H1 (cell line): ENCODE measurements around the gene RPS29. TPM values are rescaled to one million over a fixed set of nuclear protein-coding genes. Genes with fewer than 3 reads are reported as not detected.

Experiments
- CTCF ChIA-PET: fragments of 300-600 bp; sonication (Branson Sonifier 250); formaldehyde crosslinking; loops from one replicate; lab custom pipeline; 2021; ENCODE audit not compliant: partially characterized antibody; lab: Charles Lee
- POLR2A ChIA-PET: fragments of 300-600 bp; sonication (Branson Sonifier 250); formaldehyde crosslinking; loops from one replicate; lab custom pipeline; 2021; ENCODE audit warnings: inconsistent platforms; ENCODE audit not compliant: partially characterized antibody; lab: Charles Lee
- DNase-seq, 2 experiments: peaks; one replicate each; pipeline versions ENCODE4 v3.0.0 to v3.0.0-alpha.2; 2010 to 2022; ENCODE audit warnings: low spot score in 2 of 2, low read depth in 1 of 2, mixed read lengths in 1 of 2
- FAIRE-seq: peaks from 2 replicates; lab custom pipeline; 2011; peaks lifted over from hg19 to GRCh38; lab: Jason Lieb, UNC
- H2AFZ ChIP-seq: 2 replicates; pipeline ENCODE4 v1.8.1; 2012; ENCODE audit warnings: low read length, inconsistent platforms
- H2AK5ac ChIP-seq: 2 replicates; pipeline ENCODE4 v1.6.1; 2013; ENCODE audit warnings: low read depth, low read length
- H2BK120ac ChIP-seq: replicated peaks from 2 replicates; pipeline ENCODE3; 2013; ENCODE audit warnings: low read depth, low read length, inconsistent platforms
- H2BK12ac ChIP-seq: 2 replicates; pipeline ENCODE4 v1.6.1; 2013; ENCODE audit warnings: low read depth, low read length
- H2BK15ac ChIP-seq: 2 replicates; pipeline ENCODE4 v1.6.1; 2013; ENCODE audit warnings: low read length
- H2BK20ac ChIP-seq: 2 replicates; pipeline ENCODE4 v1.6.1; 2013; ENCODE audit warnings: low read length
- H2BK5ac ChIP-seq: 2 replicates; pipeline ENCODE4 v1.6.1; 2013; ENCODE audit warnings: low read depth, low read length
- H3K14ac ChIP-seq: 2 replicates; pipeline ENCODE4 v1.6.1; 2013; ENCODE audit warnings: inconsistent platforms; ENCODE audit not compliant: insufficient read length
- H3K18ac ChIP-seq: 2 replicates; pipeline ENCODE4 v1.6.1; 2013; ENCODE audit warnings: low read length; ENCODE audit errors: extremely low read depth
- H3K23ac ChIP-seq: 2 replicates; pipeline ENCODE4 v1.6.1; 2013; ENCODE audit warnings: inconsistent platforms; ENCODE audit not compliant: insufficient read length
- H3K23me2 ChIP-seq: 2 replicates; pipeline ENCODE4 v1.6.1; 2013; ENCODE audit warnings: low read depth, low read length
- H3K27ac ChIP-seq: 2 replicates; pipeline ENCODE4 v1.6.1; 2011; ENCODE audit warnings: low read depth, low read length, inconsistent platforms
- H3K27me3 ChIP-seq, 4 experiments: replicated peaks in 1 of 4; 1 replicate in 1 of 4; 2 replicates in 3 of 4; pipeline versions ENCODE4 v1.6.1 to v1.8.1; 2011 to 2013; ENCODE audit warnings: low read length in 3 of 4, mild to moderate bottlenecking in 3 of 4, inconsistent platforms in 2 of 4, mixed read lengths in 2 of 4, moderate library complexity in 1 of 4; ENCODE audit not compliant: control insufficient read depth in 3 of 4, insufficient read depth in 3 of 4; ENCODE audit errors: extremely low read depth in 1 of 4
- H3K36me3 ChIP-seq, 4 experiments: 2 replicates each; pipeline versions ENCODE4 v1.6.1 to v1.8.1; 2011 to 2013; ENCODE audit warnings: mild to moderate bottlenecking in 4 of 4, low read length in 3 of 4, moderate library complexity in 2 of 4, control low read depth in 1 of 4, inconsistent platforms in 1 of 4; ENCODE audit not compliant: insufficient read depth in 4 of 4, control insufficient read depth in 2 of 4
- H3K4ac ChIP-seq: replicated peaks from 2 replicates; pipeline ENCODE3; 2013; ENCODE audit warnings: low read length, low read depth, mixed read lengths, inconsistent platforms; ENCODE audit not compliant: insufficient read length
- H3K4me1 ChIP-seq, 4 experiments: replicated peaks in 1 of 4; 1 replicate in 1 of 4; 2 replicates in 3 of 4; pipeline versions ENCODE4 v1.6.1 to v1.8.1; 2011 to 2013; ENCODE audit warnings: low read length in 3 of 4, inconsistent platforms in 2 of 4, mixed read lengths in 1 of 4; ENCODE audit not compliant: insufficient read depth in 4 of 4, control insufficient read depth in 3 of 4
- H3K4me2 ChIP-seq, 2 experiments: 2 replicates each; pipeline versions ENCODE4 v1.6.1 to v1.8.1; 2011 to 2013; ENCODE audit warnings: low read depth in 2 of 2, low read length in 2 of 2, control low read depth in 1 of 2, inconsistent platforms in 1 of 2, mild to moderate bottlenecking in 1 of 2; ENCODE audit not compliant: insufficient read depth in 1 of 2
- H3K4me3 ChIP-seq, 4 experiments: fragments of 200-600, 300-600 bp in 1 of 4; sonication (generic), shearing (Covaris generic), sonication (Bioruptor Twin) in 1 of 4; 2 replicates each; pipeline versions ENCODE4 v1.5.1 to v1.8.1; 2011 to 2016; ENCODE audit warnings: low read length in 4 of 4, low read depth in 3 of 4, control low read depth in 2 of 4, inconsistent platforms in 2 of 4, mild to moderate bottlenecking in 2 of 4, mixed read lengths in 1 of 4, moderate library complexity in 1 of 4; ENCODE audit not compliant: insufficient read depth in 2 of 4; ENCODE audit errors: extremely low read depth in 1 of 4
- H3K56ac ChIP-seq: replicated peaks from 2 replicates; pipeline ENCODE3; 2013; ENCODE audit warnings: low read depth, mild to moderate bottlenecking, mixed read lengths, low read length, inconsistent platforms; ENCODE audit not compliant: insufficient read length
- H3K79me1 ChIP-seq: 2 replicates; pipeline ENCODE4 v1.6.1; 2013; ENCODE audit warnings: low read depth, low read length, control low read depth
- H3K79me2 ChIP-seq, 2 experiments: 2 replicates each; pipeline versions ENCODE4 v1.6.1 to v1.8.1; 2012 to 2013; ENCODE audit warnings: low read length in 2 of 2, mild to moderate bottlenecking in 2 of 2, inconsistent platforms in 1 of 2; ENCODE audit not compliant: insufficient read depth in 2 of 2, control insufficient read depth in 1 of 2
- H3K9ac ChIP-seq, 4 experiments: replicated peaks in 1 of 4; 1 replicate in 1 of 4; 2 replicates in 3 of 4; pipeline versions ENCODE4 v1.6.1 to v1.8.1; 2011 to 2013; ENCODE audit warnings: low read depth in 3 of 4, low read length in 3 of 4, control low read depth in 2 of 4, mild to moderate bottlenecking in 2 of 4, moderate library complexity in 2 of 4, inconsistent platforms in 1 of 4; ENCODE audit errors: extremely low read depth in 1 of 4
- H3K9me3 ChIP-seq, 2 experiments: 2 replicates each; pipeline versions ENCODE4 v1.6.1 to v1.8.1; 2012 to 2013; ENCODE audit warnings: mild to moderate bottlenecking in 2 of 2, moderate library complexity in 2 of 2, control low read depth in 1 of 2, inconsistent platforms in 1 of 2, low read depth in 1 of 2, low read length in 1 of 2, mixed read lengths in 1 of 2; ENCODE audit not compliant: insufficient read depth in 2 of 2
- H4K20me1 ChIP-seq, 2 experiments: replicated peaks in 1 of 2; 2 replicates each; pipeline versions ENCODE3 to v1.8.1; 2011 to 2013; ENCODE audit warnings: inconsistent platforms in 2 of 2, low read length in 2 of 2, mild to moderate bottlenecking in 1 of 2; ENCODE audit not compliant: insufficient read depth in 2 of 2, control insufficient read depth in 1 of 2
- H4K5ac ChIP-seq: 2 replicates; pipeline ENCODE4 v1.6.1; 2013; ENCODE audit warnings: low read length, low read depth, mixed read lengths, inconsistent platforms; ENCODE audit not compliant: insufficient read length
- H4K8ac ChIP-seq: 2 replicates; pipeline ENCODE4 v1.8.0; 2013; ENCODE audit warnings: mild to moderate bottlenecking, moderate library complexity, low read length, inconsistent platforms; ENCODE audit not compliant: insufficient read depth; ENCODE audit errors: extremely low read depth
- H4K91ac ChIP-seq: replicated peaks from 2 replicates; pipeline ENCODE3; 2013; ENCODE audit warnings: low read length, mixed read lengths, inconsistent platforms; ENCODE audit not compliant: insufficient read length
- CREB1 ChIP-seq: IDR thresholded peaks from 2 replicates; pipeline ENCODE4 v1.6.1; 2012; ENCODE audit warnings: inconsistent platforms
- CTBP2 ChIP-seq: IDR thresholded peaks from 2 replicates; pipeline ENCODE4 v1.7.0; 2011; ENCODE audit warnings: borderline replicate concordance, mild to moderate bottlenecking, moderate library complexity, mixed read lengths, low read length; ENCODE audit not compliant: insufficient read depth, insufficient read length
- KDM5A ChIP-seq: fragments of 200-600 bp; IDR thresholded peaks from 2 replicates; pipeline ENCODE4 v1.7.1; 2012; ENCODE audit warnings: mild to moderate bottlenecking, low read length, inconsistent platforms, mixed read lengths
- NANOG ChIP-seq: IDR thresholded peaks from 2 replicates; pipeline ENCODE4 v1.6.1; 2011; ENCODE audit warnings: low read length, low read depth, mild to moderate bottlenecking, inconsistent platforms; ENCODE audit not compliant: insufficient read depth, poor library complexity, severe bottlenecking
- POLR2A ChIP-seq, 2 experiments: IDR thresholded peaks; 1 replicate in 1 of 2; 2 replicates in 1 of 2; pipeline ENCODE4 v1.6.1; 2011; ENCODE audit warnings: low read depth in 2 of 2, low read length in 2 of 2, mild to moderate bottlenecking in 2 of 2; ENCODE audit errors: control extremely low read depth in 1 of 2
- WGBS, 2 experiments: shearing (Covaris generic) in 1 of 2; methylation state at CpG; one replicate each; pipeline versions ENCODE4 v1.1.6 to v1.1.7; 2013 to 2015; ENCODE audit warnings: low lambda C conversion rate in 2 of 2, mixed read lengths in 2 of 2, inconsistent platforms in 1 of 2, low coverage in 1 of 2, missing lambda C conversion rate in 1 of 2; ENCODE audit not compliant: insufficient replicate concordance in 2 of 2, insufficient coverage in 1 of 2, insufficient read length in 1 of 2; ENCODE audit errors: extremely low coverage in 1 of 2, missing lambda C conversion rate in 1 of 2; 5-methylcytosine and 5-hydroxymethylcytosine counted together
- polyA plus RNA-seq, 7 experiments: library from polyadenylated mRNA; depleted of rRNA in 3 of 7; stranded (reverse) in 5 of 7; unstranded in 2 of 7; fragments of >200 nt in 5 of 7; fragments of 200-250 nt in 2 of 7; gene quantifications; 1 replicate in 5 of 7; 2 replicates in 1 of 7; 4 replicates in 1 of 7; pipeline versions ENCODE4 v1.2.1 to v1.2.3, GENCODE V29; 2011 to 2013; ENCODE audit warnings: missing spikeins in 2 of 7, mixed read lengths in 2 of 7
- total RNA-seq: library from RNA; stranded (reverse); fragmentation: NEBNext Ultra II Directional; extraction: Animal tissue kit (Norgen Biotek cat#: 25700); gene quantifications from 2 replicates; pipeline ENCODE4 v1.2.1, GENCODE V29; 2021

RPS29 gene
- total and polyA plus RNA-seq, 2 of the 8 experiments (the other 6 are each of a cell fraction or from before 2014, with no cell fraction given) = 2,193 to 23,165 TPM

- Histone ChIP-seq H2BK15ac (no peak overlapping the region), H3K9me3 (no peaks in the 10 kb centered on the region), H3K36me3 (peaks cover 4 to 34% (median 5%) of the 10 kb centered on the region in 4 experiments; a peak in 7 of 8 replicates), H3K79me1 (no peaks in the 10 kb centered on the region), H3K4me1 (peaks cover 1 to 9% (median 3%) of the 10 kb centered on the region in 4 experiments; a peak in 3 of 7 replicates), H2AFZ (no peak overlapping the region), H3K27me3 (no peaks in the 10 kb centered on the region), H3K4ac (no peak overlapping the region), H3K23ac (no peak overlapping the region), H3K4me2 (no peak overlapping the region), H3K9ac (no peak overlapping the region), H3K14ac (no peak overlapping the region), H2BK5ac (no peak overlapping the region), H3K79me2 (peaks cover 5 to 43% of the 10 kb centered on the region in 2 experiments; a peak in 3 of 4 replicates), H2AK5ac (no peak overlapping the region), H4K20me1 (peaks cover 5 to 6% of the 10 kb centered on the region in 2 experiments), H4K91ac (no peak overlapping the region), H4K8ac (no peak overlapping the region), H3K4me3 (no peak overlapping the region), H2BK120ac (no peak overlapping the region), H4K5ac (no peak overlapping the region), H2BK20ac (no peak overlapping the region), H3K23me2 (peaks cover 10% of the 10 kb centered on the region), H3K27ac (no peak overlapping the region), H3K18ac (no peak overlapping the region), H2BK12ac (no peak overlapping the region), H3K56ac (no peak overlapping the region)
- CTCF ChIA-PET = no interaction called here
- DNase-seq = no peak
- whole genome bisulfite sequencing, 2 experiments = 88% methylated on average over 6 of the region's 6 CpGs; no CpG with 5 or more reads in 1 of the 2 experiments
- POLR2A ChIA-PET = interaction anchor here (0.6 to 1.8 kb wide), 5 partner anchors 11 to 71 kb away, joined by 3 to 8 read pairs (median 3); partner anchors contain the start of gene DNAAF2
- TF ChIP-seq KDM5A = no peak
- no peak for TF ChIP-seq CREB1
- peak in 1 of 2 experiments; percentile 32; a peak in 1 of 3 replicates for TF ChIP-seq POLR2A (IDR thresholded peaks at IDR 0.05; ENCODE audit: control extremely low read depth in 1 of 2, low read depth in 2 of 2, low read length in 2 of 2)
- no peak for TF ChIP-seq CTBP2
- TF ChIP-seq NANOG = no peak
- no peak for FAIRE-seq
Measured at GRCh38 chr14:49617852-49618519, 31.8 kb upstream of the RPS29 start.
